DMS114 treated with DMSO at 0.1 percent for 48 hours (cell line): ENCODE measurements around the gene FGF11.
"Not testable (repeated sequence)": the region's sequence is repeated elsewhere in the genome, so short reads cannot be mapped to it uniquely, and the experiment has no call there.

Source experiments
- DNase-seq: peaks from one replicate; lab custom pipeline; 2025; ENCODE audit not compliant: unreplicated experiment; lab: John Stamatoyannopoulos, UW

FGF11 gene

DNA sequence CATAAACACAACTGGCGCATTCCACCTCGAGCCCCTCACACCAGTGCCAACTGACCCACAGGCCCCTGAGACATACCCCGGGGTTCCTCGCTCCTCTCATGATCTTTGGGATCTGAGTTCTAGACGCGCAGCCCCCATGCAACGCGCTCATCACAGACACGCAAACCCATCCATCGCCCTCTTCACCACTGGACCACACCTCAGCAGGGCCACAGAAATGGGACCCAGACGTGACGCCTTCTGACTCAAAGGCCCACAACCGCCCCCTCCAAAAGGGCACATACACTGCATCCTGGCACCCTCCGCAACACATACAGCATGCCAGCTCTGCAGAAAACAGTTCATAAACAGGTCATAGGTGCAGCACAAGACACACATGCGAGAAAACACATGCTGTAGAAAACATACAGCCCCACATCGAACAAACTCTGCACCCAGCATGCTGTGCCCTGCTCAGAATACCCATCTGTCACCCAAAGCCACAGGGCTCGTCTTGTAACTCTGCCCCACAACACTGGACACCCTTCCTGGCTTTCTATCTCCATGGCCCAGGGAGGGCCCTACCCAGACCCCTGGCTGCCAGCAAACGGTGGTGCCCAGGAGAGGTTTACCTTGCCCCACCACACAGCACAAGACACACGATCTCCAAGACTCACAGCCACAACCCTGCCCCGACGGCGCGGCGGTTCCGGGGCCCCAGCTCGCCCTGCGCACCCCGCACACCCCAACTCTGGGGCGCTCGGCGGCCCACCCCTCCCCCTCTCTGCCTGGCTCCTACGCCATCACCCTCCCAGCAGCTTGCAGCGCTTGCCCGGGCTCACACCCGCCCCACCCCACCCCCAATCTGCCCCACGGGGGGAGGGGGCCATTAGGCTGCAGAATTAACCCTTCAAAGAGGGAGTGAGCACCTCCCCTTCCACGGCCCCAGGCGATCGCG is 39.2 kb downstream of the FGF11 start:
- no peak for DNase-seq

DNA sequence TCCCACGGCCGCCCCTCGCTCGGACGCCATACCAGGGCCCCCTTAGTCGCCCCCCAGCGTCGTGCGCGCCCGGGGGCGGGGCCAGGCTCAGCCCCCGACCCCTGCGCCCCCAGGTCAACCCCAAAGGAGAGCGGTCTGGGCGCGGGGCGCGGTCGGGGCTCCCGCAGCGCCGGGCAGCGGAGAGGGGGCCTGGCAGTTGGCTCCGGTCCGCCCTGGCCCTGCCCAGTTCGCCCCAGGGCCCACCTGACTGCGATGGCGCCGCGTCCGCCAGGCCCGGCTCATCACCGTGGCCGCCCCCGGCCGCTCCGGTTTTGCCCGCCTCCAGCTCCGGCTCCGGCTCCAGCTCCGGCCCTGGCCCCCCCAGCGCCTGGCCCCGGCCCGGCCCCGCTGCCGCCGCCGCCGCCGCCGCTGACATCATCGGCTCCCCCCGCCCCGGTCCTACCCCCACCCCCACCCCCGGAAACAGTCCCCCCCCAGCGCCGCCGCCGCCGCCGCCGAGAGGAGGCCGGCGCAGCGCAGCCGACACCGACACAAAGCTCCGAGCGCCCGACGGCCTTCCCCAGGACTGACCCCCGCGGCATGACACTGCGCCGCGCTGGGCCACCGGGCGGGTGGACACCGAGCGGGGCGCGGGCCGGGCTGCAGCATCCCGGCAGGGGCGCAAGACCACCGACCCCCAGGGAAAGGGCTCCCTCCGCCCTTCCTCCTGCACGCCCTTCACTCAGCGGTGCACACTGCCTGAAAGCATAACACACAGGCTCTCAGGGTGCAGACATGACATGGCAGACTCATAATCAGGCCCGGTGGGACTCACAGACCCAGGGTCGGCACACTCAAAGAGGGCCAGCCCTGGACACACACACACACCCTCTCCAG is 40.1 kb downstream of the FGF11 start, which contains the start of gene ZBTB4:
Gene ZBTB4 (minus strand): TSS at position 419 of the 876 bp plus-strand sequence. CDS start 12,830 bp downstream, outside the sequence.
- no peak for DNase-seq

- DNase-seq, result no peak
These were observed 40.7 kb downstream of the FGF11 start for GRCh38 chr17:7480089-7480384.

- not testable (repeated sequence) for DNase-seq
These were observed 42.0 kb downstream of the FGF11 start, which contains the start of gene SLC35G6 for GRCh38 chr17:7481275-7481674. Gene SLC35G6 (plus strand): TSS chr17:7481446. CDS start chr17:7481517, 71 bp downstream.

GRCh38 chr17:7481842-7482741 is 42.8 kb downstream of the FGF11 start:
- not testable (repeated sequence) for DNase-seq

- not testable (repeated sequence) for DNase-seq
These were observed 43.4 kb downstream of the FGF11 start for GRCh38 chr17:7482742-7483088.

GRCh38 chr17:7483255-7484066 is 44.1 kb downstream of the FGF11 start:
- DNase-seq, result peak; percentile 90

GRCh38 chr17:7484067-7484918 is 45.0 kb downstream of the FGF11 start, which contains the start of gene POLR2A:
Gene POLR2A (plus strand): TSS chr17:7484366.
- DNase-seq, result peak; percentile 90

GRCh38 chr17:7484919-7485377 is 45.6 kb downstream of the FGF11 start:
- no peak for DNase-seq

DNA sequence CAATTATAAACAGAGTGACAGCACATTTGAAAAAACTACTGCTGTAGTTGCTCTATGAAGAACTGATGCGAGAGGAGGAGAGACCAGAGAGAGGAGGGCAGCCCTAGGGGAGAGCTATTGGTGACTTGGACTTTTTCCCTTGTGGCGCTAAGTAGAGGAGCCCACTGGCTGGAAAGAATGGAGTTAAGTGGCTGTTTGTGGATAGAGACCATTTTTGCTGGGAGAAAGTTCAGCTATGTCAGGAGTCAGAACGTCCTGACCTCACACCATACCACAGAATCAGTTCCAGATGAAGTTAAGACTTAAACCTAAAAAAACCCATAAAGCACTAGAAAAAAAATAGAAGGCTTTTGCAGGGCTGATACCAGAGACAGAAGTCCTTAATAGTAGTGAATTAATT is 46.9 kb downstream of the FGF11 start:
- DNase-seq, result no peak

GRCh38 chr17:7490144-7490543 is 50.8 kb downstream of the FGF11 start:
- no peak for DNase-seq

DNA sequence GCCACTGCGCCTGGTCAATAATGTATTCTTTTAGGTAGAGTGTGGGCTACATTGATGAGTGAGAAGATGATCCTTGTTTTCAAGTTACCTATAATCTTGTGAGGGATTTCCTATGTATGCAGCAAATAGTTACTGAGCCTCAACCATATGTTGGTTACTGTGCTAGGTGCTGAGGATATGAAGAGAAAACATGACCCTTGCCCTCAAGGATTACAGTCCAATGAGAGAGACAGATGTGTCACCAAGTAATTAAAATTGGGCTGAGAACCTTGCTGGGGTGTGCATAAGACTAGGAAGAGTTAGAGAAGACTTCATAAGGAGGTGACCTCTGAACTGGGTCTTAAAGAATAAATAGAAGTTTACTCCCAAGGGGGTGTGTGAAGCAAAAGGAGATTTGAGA is 52.3 kb downstream of the FGF11 start:
- DNase-seq, result no peak

GRCh38 chr17:7493941-7494340 is 54.6 kb downstream of the FGF11 start:
- no peak for DNase-seq
